DND-41 (cell line): ENCODE results near the gene ARID5A.

Source experiments
- ATAC-seq: fragments of 200-7000 bp; cut with Tn5 transposase; 3 replicates; pipeline ENCODE4 v1.9.1; 2021; ENCODE audit warnings: low read depth; ENCODE audit not compliant: insufficient read depth
- DNase-seq: peaks from one replicate; pipeline ENCODE4 v3.0.0-alpha.2; 2020
- H2AFZ ChIP-seq: 2 replicates; pipeline ENCODE4 v1.6.0; 2012; ENCODE audit warnings: low read depth, low read length
- H3K27ac ChIP-seq: 2 replicates; pipeline ENCODE4 v1.5.1; 2012; ENCODE audit warnings: low read length, inconsistent platforms
- H3K27me3 ChIP-seq: fragments of 200-600 bp; sonication (generic); 2 replicates; pipeline ENCODE4 v1.6.0; 2012; ENCODE audit warnings: low read length, mild to moderate bottlenecking, inconsistent platforms; ENCODE audit not compliant: insufficient read depth, poor library complexity
- H3K36me3 ChIP-seq: 2 replicates; pipeline ENCODE4 v1.5.1; 2012; ENCODE audit warnings: low read length, inconsistent platforms; ENCODE audit not compliant: insufficient read depth
- H3K4me1 ChIP-seq: 2 replicates; pipeline ENCODE4 v1.5.1; 2012; ENCODE audit warnings: mild to moderate bottlenecking, low read length; ENCODE audit not compliant: insufficient read depth
- H3K4me2 ChIP-seq: 2 replicates; pipeline ENCODE4 v1.6.0; 2012; ENCODE audit warnings: mild to moderate bottlenecking, moderate library complexity, low read length, inconsistent platforms; ENCODE audit not compliant: insufficient read depth
- H3K4me3 ChIP-seq, 2 experiments: fragments of 200-600 bp in 1 of 2; shearing (Covaris generic) in 1 of 2; 2 replicates each; pipeline ENCODE4 v1.5.1; 2012 to 2016; ENCODE audit warnings: inconsistent platforms in 2 of 2, low read length in 2 of 2, mild to moderate bottlenecking in 2 of 2, low read depth in 1 of 2, moderate library complexity in 1 of 2
- H3K79me2 ChIP-seq: 2 replicates; pipeline ENCODE4 v1.6.0; 2012; ENCODE audit warnings: low read length, inconsistent platforms; ENCODE audit not compliant: insufficient read depth
- H3K9ac ChIP-seq: 2 replicates; pipeline ENCODE4 v1.6.0; 2012; ENCODE audit warnings: low read depth, mild to moderate bottlenecking, inconsistent platforms, low read length, moderate library complexity
- H3K9me3 ChIP-seq: 2 replicates; pipeline ENCODE4 v1.5.1; 2012; ENCODE audit warnings: low read length, moderate library complexity, mild to moderate bottlenecking, inconsistent platforms; ENCODE audit not compliant: insufficient read depth, severe bottlenecking
- H4K20me1 ChIP-seq: 2 replicates; pipeline ENCODE4 v1.6.0; 2012; ENCODE audit warnings: low read length; ENCODE audit not compliant: insufficient read depth
- CTCF ChIP-seq: IDR thresholded peaks from 2 replicates; pipeline ENCODE4 v1.5.1; 2012; ENCODE audit warnings: borderline replicate concordance, low read length, moderate library complexity, mild to moderate bottlenecking; ENCODE audit not compliant: poor library complexity, severe bottlenecking; ENCODE audit errors: extremely low read depth
- EZH2 ChIP-seq: IDR thresholded peaks from 3 replicates; pipeline ENCODE4 v1.6.1; 2012; ENCODE audit warnings: borderline replicate concordance, low read depth, mild to moderate bottlenecking, moderate library complexity, low read length, inconsistent platforms; ENCODE audit not compliant: severe bottlenecking

ARID5A gene

GRCh38 chr2:96537734-96538486 is 1.4 kb downstream of the ARID5A start:
- DNase-seq, result peak; percentile 54
- Histone ChIP-seq H3K36me3 (peaks cover 23% of the 10 kb centered on the region), H3K79me2 (peaks cover 46% of the 10 kb centered on the region), H3K9me3 (no peaks in the 10 kb centered on the region), H3K4me1 (peaks cover 39% of the 10 kb centered on the region), H3K27me3 (no peaks in the 10 kb centered on the region), H3K4me3 (peak overlapping the region; percentile 54 to 68), H3K27ac (peak overlapping the region; percentile 76), H4K20me1 (peaks cover 52% of the 10 kb centered on the region), H3K9ac (peak overlapping the region; percentile 84), H3K4me2 (peak overlapping the region; percentile 91), H2AFZ (peak overlapping the region; percentile 53)
- peak; percentile 12 for ATAC-seq
- TF ChIP-seq EZH2, result no peak
- no peak for TF ChIP-seq CTCF

GRCh38 chr2:96538487-96539214 is 2.1 kb downstream of the ARID5A start:
- DNase-seq, result peak; percentile 90
- Histone ChIP-seq H3K4me1 (peaks cover 38% of the 10 kb centered on the region), H3K27ac (peak overlapping the region; percentile 76)

GRCh38 chr2:96539215-96539920 is 2.8 kb downstream of the ARID5A start:
- peak overlapping the region in 1 of 2 experiments; percentile 68; a peak in 2 of 4 replicates for H3K4me3 ChIP-seq
- H3K27me3 ChIP-seq, result no peaks in the 10 kb centered on the region
- H4K20me1 ChIP-seq, result peaks cover 55% of the 10 kb centered on the region
- H3K27ac ChIP-seq, result peak overlapping the region; percentile 76
- peak overlapping the region; percentile 84; the same call in 1 of the 2 replicates for H3K9ac ChIP-seq
- no peaks in the 10 kb centered on the region for H3K9me3 ChIP-seq
- TF ChIP-seq CTCF (no peak), EZH2 (no peak)
- H3K4me2 ChIP-seq, result peak overlapping the region; percentile 91
- peaks cover 38% of the 10 kb centered on the region for H3K4me1 ChIP-seq
- no peak overlapping the region for H2AFZ ChIP-seq
- ATAC-seq (0 out of 3 replicates have a peak, but pooled peaks have one; percentile 0), DNase-seq (no peak)
- peaks cover 23% of the 10 kb centered on the region for H3K36me3 ChIP-seq
- H3K79me2 ChIP-seq, result peaks cover 58% of the 10 kb centered on the region

More at GRCh38 chr2:96538487-96539214, 2.1 kb downstream of the ARID5A start:
- peak overlapping the region; percentile 54 to 68; a peak in 3 of 4 replicates for H3K4me3 ChIP-seq
- TF ChIP-seq CTCF, result no peak
- no peak for TF ChIP-seq EZH2
- H4K20me1 ChIP-seq, result peaks cover 55% of the 10 kb centered on the region
- H3K79me2 ChIP-seq, result peaks cover 52% of the 10 kb centered on the region
- H3K27me3 ChIP-seq, result no peaks in the 10 kb centered on the region
- H3K9ac ChIP-seq, result peak overlapping the region; percentile 84
- H3K4me2 ChIP-seq, result peak overlapping the region; percentile 91
- ATAC-seq, result peak; percentile 59
- peaks cover 23% of the 10 kb centered on the region for H3K36me3 ChIP-seq
- H3K9me3 ChIP-seq, result no peaks in the 10 kb centered on the region
- no peak overlapping the region for H2AFZ ChIP-seq
